Gastroesophageal sphincter (tissue), 4 donors: Measurements from ENCODE around the gene SRPK3. TPM values are rescaled to one million over a fixed set of nuclear protein-coding genes. Genes with fewer than 3 reads are reported as not detected.

Experiments used
- ATAC-seq: fragments of 150-250 bp; one replicate; pipeline ENCODE4 v1.9.1; 2016; ENCODE audit warnings: mild to moderate bottlenecking, moderate library complexity
- H3K27ac ChIP-seq, 4 donors: fragments of 200-600 bp; sonication (generic) in 3 of 4; 1 replicate in 3 of 4; 2 replicates in 1 of 4; pipeline ENCODE4 v1.5.1; 2016 to 2019
- H3K27me3 ChIP-seq: fragments of 200-600 bp; sonication (generic); one replicate; pipeline ENCODE4 v1.5.1; 2019
- H3K36me3 ChIP-seq, 2 donors: fragments of 200-600 bp; sonication (generic); one replicate each; pipeline ENCODE4 v1.5.1; 2019; ENCODE audit warnings: control low read depth in 1 of 2
- H3K4me1 ChIP-seq, 3 donors: fragments of 200-600 bp; sonication (generic); 1 replicate in 2 of 3; 2 replicates in 1 of 3; pipeline ENCODE4 v1.5.1; 2016 to 2019; ENCODE audit warnings: control low read depth in 2 of 3
- H3K4me3 ChIP-seq, 2 donors: fragments of 200-600 bp; sonication (generic); one replicate each; pipeline ENCODE4 v1.5.1; 2019; ENCODE audit warnings: mild to moderate bottlenecking in 1 of 2, moderate library complexity in 1 of 2
- H3K9me3 ChIP-seq, 3 donors: fragments of 200-600 bp; sonication (generic); one replicate each; pipeline ENCODE4 v1.5.1; 2017 to 2019; ENCODE audit warnings: control low read depth in 2 of 3
- EP300 ChIP-seq: sonication (generic); formaldehyde crosslinking; IDR thresholded peaks from one replicate; pipeline ENCODE4 v1.6.1; 2017; ENCODE audit warnings: antibody characterized with exemption, mild to moderate bottlenecking
- POLR2A ChIP-seq, 2 donors: fragments of 450-650 bp; IDR thresholded peaks; one replicate each; pipeline ENCODE4 v1.6.1; 2017; ENCODE audit warnings: antibody characterized with exemption in 2 of 2, mild to moderate bottlenecking in 2 of 2, moderate library complexity in 1 of 2
- POLR2AphosphoS5 ChIP-seq: sonication (generic); formaldehyde crosslinking; IDR thresholded peaks from one replicate; pipeline ENCODE4 v1.6.1; 2017; ENCODE audit warnings: antibody characterized with exemption
- WGBS, 2 donors: methylation state at CpG; one replicate each; pipeline ENCODE4 v1.1.5; 2018; ENCODE audit warnings: low coverage in 1 of 2; 5-methylcytosine and 5-hydroxymethylcytosine counted together
- total RNA-seq, 4 donors: library from RNA; depleted of rRNA; stranded (reverse); fragments of >200 nt; gene quantifications; one replicate each; pipeline ENCODE4 v1.1.0, GENCODE V29; 2016
- TF ChIP-seq, protein P1 (sequence below), 4 experiments: fragments of 200-600 bp in 2 of 4; fragments of 450-650 bp in 2 of 4; sonication (generic) in 1 of 4; IDR thresholded peaks; one replicate each; pipeline ENCODE4 v1.5.1; 2017 to 2019; ENCODE audit warnings: antibody characterized with exemption in 4 of 4, mild to moderate bottlenecking in 2 of 4, moderate library complexity in 2 of 4

SRPK3 gene
- total RNA-seq, 4 donors from 2014 or later: 3.0 to 4.7 (median 4.4) TPM; not detected in 1

GRCh38 chrX:153736871-153737441, 43.9 kb upstream of the SRPK3 start:
- no peak for ATAC-seq
- H3K4me1 ChIP-seq: no peaks in the 10 kb centered on the region
- peaks cover 0 to 64% of the 10 kb centered on the region in 2 donors for H3K36me3 ChIP-seq
- no peak overlapping the region for H3K4me3 ChIP-seq
- no peaks in the 10 kb centered on the region for H3K27me3 ChIP-seq
- no CpG with 5 or more reads among the region's 15 CpGs for WGBS, 2 donors
- no peaks in the 10 kb centered on the region for H3K9me3 ChIP-seq
- H3K27ac ChIP-seq: no peak overlapping the region
- TF ChIP-seq, protein P1, sequence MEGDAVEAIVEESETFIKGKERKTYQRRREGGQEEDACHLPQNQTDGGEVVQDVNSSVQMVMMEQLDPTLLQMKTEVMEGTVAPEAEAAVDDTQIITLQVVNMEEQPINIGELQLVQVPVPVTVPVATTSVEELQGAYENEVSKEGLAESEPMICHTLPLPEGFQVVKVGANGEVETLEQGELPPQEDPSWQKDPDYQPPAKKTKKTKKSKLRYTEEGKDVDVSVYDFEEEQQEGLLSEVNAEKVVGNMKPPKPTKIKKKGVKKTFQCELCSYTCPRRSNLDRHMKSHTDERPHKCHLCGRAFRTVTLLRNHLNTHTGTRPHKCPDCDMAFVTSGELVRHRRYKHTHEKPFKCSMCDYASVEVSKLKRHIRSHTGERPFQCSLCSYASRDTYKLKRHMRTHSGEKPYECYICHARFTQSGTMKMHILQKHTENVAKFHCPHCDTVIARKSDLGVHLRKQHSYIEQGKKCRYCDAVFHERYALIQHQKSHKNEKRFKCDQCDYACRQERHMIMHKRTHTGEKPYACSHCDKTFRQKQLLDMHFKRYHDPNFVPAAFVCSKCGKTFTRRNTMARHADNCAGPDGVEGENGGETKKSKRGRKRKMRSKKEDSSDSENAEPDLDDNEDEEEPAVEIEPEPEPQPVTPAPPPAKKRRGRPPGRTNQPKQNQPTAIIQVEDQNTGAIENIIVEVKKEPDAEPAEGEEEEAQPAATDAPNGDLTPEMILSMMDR (IDR thresholded peaks at IDR 0.05): no peak
- TF ChIP-seq POLR2A (IDR thresholded peaks at IDR 0.05): no peak
- TF ChIP-seq EP300: no peak
- no peak for TF ChIP-seq POLR2AphosphoS5

DNA sequence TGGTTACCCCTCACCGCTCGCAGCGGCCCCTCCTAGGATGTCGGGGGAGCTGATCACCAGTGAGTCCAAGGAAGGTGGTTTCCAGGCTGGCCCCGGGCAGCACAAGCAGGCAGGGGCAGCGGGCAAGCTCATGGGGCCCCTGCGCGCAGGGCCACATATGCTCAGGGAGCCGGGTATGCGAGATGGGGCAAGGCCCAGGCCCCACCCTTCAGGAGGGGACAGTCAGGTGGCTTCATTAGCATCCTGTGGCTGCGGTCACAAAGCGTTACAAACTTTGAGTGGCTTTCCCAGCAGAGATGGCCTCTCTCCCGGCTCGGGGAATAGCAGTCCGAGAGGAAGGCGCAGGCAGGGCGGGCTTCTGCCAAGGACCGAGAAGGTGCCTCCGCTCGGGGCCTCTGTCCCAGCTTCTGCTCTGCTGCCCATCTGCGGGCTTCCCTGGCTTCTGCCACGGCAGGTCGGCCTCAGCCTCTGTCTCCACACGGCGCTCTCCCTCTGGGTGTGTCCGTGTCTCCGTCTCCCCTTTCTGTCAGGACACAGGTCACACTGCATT, 42.7 kb upstream of the SRPK3 start:
- Histone ChIP-seq H3K4me3 (no peak overlapping the region), H3K36me3 (peaks cover 0 to 57% of the 10 kb centered on the region in 2 donors), H3K27me3 (no peaks in the 10 kb centered on the region), H3K9me3 (no peaks in the 10 kb centered on the region), H3K27ac (no peak overlapping the region), H3K4me1 (peaks cover 0 to 5% (median 0%) of the 10 kb centered on the region in 3 donors)
- no peak for ATAC-seq
- WGBS, 2 donors: 87 to 96% methylated on average over 3 to 14 of the region's 27 CpGs
- TF ChIP-seq EP300 (no peak), POLR2AphosphoS5 (no peak), POLR2A (IDR thresholded peaks at IDR 0.05) (no peak)
- TF ChIP-seq, protein P1 (IDR thresholded peaks at IDR 0.05): no peak

GRCh38 chrX:153739754-153740486, 40.9 kb upstream of the SRPK3 start:
- Histone ChIP-seq H3K9me3 (no peaks in the 10 kb centered on the region), H3K36me3 (peaks cover 0 to 50% of the 10 kb centered on the region in 2 donors), H3K4me1 (peaks cover 0 to 22% (median 0%) of the 10 kb centered on the region in 3 donors), H3K27ac (no peak overlapping the region), H3K4me3 (no peak overlapping the region), H3K27me3 (no peaks in the 10 kb centered on the region)
- TF ChIP-seq EP300 (no peak), POLR2A (IDR thresholded peaks at IDR 0.05) (no peak), POLR2AphosphoS5 (no peak)
- TF ChIP-seq, protein P1 (IDR thresholded peaks at IDR 0.05): no peak
- ATAC-seq: no peak
- 60% methylated on average over 1 of the region's 29 CpGs; no CpG with 5 or more reads in 1 of the 2 donors for WGBS, 2 donors

DNA sequence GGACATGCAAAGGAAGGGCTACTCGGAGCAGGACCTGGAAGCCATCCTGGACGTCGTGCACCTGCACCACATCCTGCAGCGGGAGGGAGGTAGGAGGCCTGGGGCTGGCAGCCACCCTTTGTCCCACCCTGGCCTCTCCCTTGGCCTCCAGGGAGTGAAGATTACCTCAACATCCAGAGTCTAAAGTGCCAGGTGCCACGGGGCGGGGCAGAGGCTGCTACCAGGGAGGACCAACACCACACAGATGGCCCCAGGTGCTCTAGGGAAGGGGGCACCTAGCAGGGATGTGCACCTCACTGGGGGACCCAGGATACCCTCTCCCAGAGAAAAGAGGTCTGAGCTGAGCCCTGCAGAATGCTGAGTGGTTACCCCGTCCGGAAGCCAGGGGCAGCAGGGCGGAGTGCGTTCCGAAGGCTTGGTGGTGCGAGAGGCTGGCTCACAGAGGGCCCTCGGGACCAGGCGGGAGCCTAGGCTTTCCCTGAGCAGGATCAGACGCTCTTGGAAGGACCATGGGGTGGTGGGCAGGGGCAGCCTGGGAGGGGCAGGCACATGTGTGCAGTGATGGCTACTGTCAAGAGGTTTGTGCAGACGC, 40.1 kb upstream of the SRPK3 start:
- WGBS, 2 donors: 60 to 100% methylated on average over 1 to 2 of the region's 16 CpGs
- H3K9me3 ChIP-seq: no peaks in the 10 kb centered on the region
- no peak for ATAC-seq

More for the DNA sequence above, 40.1 kb upstream of the SRPK3 start:
- Histone ChIP-seq H3K36me3 (peaks cover 0 to 50% of the 10 kb centered on the region in 2 donors), H3K27me3 (no peaks in the 10 kb centered on the region), H3K4me3 (no peak overlapping the region), H3K4me1 (peaks cover 0 to 22% (median 0%) of the 10 kb centered on the region in 3 donors), H3K27ac (no peak overlapping the region)
- TF ChIP-seq, protein P1 (IDR thresholded peaks at IDR 0.05): no peak
- TF ChIP-seq POLR2A (IDR thresholded peaks at IDR 0.05) (no peak), POLR2AphosphoS5 (no peak), EP300 (no peak)
